GM19238 (cell line): ENCODE data around the gene TP53TG3D.
"Not testable (repeated sequence)": the region's sequence is repeated elsewhere in the genome, so short reads cannot be mapped to it uniquely, and the experiment has no call there.

ENCODE experiments used
- DNase-seq: peaks from one replicate; pipeline ENCODE4 v3.0.0; 2011; ENCODE audit warnings: low spot score; ENCODE audit not compliant: insufficient read length

TP53TG3D gene, protein sequence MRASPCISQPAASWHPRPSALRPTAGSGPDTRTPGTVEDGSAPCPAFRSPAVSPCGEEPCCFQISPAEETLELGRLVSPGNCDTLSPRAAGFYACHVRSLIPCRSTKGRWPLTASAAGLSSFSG

DNA sequence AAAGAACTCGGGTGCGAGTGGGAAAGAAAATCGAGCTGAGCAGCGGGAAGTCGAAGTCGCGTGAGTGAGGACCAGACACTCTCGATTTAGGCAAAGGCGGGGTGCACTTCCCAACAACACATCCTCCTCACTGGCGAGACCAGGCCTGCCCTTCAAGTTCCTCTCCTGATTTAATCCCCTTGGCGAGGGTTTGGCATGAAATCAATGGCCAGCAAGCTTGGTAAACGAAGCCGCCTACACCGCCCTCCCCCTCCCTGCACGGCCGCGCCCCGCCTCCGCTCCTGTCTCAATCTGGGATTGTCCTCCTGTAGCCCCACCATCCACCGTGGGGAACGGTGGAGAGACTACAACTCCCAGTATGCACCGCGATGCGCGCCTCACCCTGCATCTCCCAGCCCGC lies at the start of gene TP53TG3D:
TSS of gene TP53TG3D (plus strand) at position 301 of the 400 bp plus-strand sequence. CDS start at position 369, 68 bp downstream.
- not testable (repeated sequence) for DNase-seq

DNA sequence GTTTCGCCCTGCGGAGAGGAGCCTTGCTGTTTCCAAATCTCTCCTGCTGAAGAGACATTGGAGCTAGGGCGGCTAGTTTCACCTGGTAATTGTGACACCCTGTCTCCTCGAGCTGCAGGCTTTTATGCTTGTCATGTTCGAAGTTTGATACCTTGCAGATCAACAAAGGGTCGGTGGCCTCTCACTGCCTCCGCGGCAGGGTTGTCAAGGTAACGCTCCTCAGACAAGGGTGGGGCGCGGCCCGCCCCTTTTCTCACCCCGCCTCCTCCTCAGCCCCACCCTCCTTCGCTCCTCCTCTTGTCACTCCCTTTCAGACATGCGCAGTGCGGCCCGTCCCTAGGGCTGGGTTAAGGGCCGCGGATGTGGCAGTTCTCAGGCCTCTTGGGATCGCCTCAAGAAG lies 421 bp downstream of the TP53TG3D start:
- DNase-seq, result not testable (repeated sequence)

DNA sequence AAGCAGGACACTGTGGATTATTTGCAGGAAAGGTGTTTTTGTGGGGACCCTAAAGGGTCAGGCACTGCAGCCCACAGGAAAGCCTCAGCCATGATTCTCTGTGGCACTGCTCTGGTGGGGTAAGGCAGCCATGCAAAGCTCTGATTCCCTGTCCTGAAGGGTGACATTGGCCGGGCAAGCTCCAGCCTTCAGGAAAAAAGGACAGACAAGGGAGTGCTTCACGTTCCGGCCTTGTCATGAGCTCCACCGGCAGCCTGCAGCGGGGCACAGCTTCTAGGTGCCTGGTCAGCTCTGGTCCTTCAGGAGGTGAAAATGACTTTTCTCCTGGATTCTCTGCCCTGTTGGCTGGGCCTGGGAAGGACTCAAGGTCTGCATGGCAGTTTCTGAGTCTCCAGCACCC lies 8.4 kb downstream of the TP53TG3D start:
- DNase-seq, result not testable (repeated sequence)

DNA sequence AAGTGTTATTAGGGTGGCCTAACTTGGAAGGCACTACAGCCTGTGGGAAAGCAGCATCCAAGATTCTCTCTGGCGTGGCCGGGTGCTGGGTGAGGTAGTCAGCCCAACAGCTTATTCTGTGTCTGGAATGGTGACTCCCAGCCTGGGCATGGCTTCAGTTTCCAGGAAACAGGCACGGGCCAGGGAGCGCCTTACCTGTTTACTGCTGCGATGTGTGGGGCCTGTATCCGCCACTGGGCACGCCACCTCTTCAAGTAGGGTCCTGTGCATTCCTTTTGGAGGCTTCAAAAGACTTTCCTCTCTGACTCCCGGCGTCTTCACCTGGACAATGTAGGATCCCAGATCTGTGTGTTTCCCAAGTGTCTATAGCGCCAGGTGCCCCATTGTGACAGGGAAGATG lies 10.5 kb downstream of the TP53TG3D start:
- not testable (repeated sequence) for DNase-seq

DNA sequence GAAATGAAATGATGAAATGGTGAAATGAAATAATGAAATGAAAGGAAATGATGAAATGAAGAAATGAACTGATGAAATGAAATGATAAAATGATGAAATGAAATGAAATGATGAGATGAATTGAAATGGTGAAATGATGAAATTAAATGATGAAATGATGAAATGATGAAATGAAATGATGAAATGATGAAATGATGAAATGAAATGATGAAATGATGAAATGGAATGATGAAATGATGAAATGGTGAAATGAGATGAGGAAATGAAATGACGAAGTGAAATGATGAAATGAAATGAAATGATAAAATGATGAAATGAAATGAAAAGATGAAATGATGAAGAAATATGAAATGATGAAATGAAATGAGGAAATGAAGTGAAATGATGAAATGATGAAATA lies 28.8 kb downstream of the TP53TG3D start:
- DNase-seq, result not testable (repeated sequence)

DNA sequence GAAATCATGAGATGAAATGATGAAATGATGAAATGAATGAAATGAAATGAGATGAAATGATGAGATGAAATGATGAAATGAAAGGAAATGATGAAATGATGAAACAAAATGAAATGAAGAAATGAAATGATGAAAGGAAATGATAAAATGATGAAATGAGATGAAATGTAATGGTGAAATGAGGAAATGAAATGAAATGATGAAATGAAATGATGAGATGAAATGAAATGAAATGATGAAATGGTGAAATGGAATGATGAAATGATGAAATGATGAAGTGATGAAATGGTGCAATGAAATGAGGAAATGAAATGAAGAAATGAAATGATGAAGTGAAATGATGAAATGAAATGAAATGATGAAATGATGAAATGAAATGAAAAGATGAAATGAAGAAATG lies 29.9 kb downstream of the TP53TG3D start:
- not testable (repeated sequence) for DNase-seq

DNA sequence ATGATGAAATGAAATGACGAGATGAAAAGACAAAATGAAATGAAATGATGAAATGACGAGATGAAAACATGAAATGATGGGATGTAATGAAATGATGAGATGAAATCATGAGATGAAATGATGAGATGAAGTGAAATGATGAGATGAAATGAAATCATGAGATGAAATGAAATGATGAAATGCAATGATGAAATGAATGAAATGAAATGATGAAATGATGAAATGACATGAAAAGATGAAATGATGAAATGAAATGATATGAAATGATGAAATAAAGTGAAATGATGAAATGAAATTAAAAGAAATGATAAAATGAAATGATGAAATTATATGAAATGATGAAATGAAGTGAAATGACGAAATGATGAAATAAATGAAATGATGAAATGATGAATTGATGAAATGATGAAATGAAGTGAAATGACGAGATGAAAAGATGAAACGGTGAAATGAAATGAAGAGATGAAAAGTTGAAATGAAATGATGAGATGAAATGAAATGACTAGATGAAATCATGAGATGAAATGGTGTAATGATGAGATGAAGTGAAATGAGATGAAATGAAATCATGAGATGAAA lies 30.9 kb downstream of the TP53TG3D start:
- not testable (repeated sequence) for DNase-seq

DNA sequence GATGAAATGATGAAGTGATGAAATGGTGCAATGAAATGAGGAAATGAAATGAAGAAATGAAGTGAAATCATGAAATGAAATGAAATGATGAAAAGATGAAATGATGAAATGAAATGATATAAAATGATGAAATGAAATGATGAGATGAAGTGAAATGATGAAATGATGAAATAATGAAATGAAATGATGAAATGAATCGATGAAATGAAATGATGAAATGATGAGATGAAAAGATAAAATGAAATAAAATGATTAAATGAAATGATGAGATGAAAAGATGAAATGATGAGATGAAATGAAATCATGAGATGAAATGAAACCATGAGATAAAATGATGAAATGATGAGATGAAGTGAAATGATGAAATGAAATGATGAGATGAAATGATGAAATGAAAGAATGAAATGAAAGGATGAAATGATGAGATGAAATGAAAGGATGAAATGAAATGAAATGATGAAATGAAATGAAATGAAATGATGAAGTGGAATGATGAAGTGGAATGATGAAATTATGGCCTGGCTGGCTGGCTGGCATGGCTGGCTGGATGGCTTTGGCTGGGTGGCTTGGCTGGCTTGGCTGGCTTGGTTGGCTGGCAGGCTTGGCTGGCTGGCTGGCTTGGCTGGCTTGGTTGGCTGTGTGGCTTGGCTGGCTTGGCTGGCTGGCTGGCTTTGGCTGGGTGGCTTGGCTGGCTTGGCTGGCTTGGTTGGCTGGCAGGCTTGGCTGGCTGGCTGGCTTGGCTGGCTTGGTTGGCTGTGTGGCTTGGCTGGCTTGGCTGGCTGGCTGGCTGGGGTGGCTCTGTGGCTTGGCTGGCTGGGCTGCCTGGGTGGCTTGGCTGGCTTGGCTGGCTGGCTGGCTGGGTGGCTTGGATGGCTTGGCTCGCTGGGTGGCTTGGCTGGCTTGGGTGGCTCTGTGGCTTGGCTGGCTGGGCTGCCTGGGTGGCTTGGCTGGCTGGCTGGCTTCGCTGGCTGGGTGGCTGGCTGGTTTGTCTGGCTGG lies 32.0 kb downstream of the TP53TG3D start:
- not testable (repeated sequence) for DNase-seq

DNA sequence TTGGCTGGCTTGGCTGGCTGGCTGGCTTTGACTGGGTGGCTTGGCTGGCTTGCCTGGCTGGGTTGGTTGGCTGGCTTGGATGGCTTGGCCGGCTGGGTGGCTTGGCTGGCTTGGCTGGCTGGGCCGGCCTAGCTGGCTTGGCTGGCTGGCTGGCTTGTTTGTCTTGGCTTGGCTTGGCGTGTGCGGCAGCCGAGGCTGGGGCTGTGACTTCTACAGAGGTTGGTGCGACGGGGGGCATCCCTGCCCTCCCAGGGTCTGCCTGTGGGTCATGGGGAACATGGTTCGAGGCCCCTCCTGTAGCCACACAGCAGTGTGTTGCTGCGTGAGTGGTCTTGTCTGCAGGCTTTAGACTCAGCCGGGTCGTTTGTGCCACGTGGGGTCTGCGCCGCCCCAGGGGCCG lies 33.1 kb downstream of the TP53TG3D start:
- DNase-seq, result not testable (repeated sequence)

DNA sequence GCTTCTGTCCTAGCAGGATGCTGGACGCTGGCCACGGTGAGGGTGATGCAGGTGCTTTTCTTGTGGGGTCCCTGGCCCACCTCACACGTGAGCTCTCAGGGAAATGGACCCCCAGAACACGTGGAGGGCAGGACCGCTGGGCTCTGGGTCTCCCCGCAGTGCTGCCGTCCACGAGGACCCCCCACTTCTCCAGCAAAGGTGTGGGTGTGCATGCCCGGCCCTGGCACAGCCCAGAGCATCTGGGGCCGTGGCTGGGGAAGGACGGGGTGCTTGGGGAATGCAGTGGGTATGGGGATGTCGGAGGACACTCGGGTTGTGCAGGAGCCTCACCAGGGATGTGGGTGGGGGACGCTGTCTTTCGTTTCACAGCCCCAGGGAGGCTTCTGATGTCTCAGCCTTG lies 34.7 kb downstream of the TP53TG3D start:
- DNase-seq, result not testable (repeated sequence)

DNA sequence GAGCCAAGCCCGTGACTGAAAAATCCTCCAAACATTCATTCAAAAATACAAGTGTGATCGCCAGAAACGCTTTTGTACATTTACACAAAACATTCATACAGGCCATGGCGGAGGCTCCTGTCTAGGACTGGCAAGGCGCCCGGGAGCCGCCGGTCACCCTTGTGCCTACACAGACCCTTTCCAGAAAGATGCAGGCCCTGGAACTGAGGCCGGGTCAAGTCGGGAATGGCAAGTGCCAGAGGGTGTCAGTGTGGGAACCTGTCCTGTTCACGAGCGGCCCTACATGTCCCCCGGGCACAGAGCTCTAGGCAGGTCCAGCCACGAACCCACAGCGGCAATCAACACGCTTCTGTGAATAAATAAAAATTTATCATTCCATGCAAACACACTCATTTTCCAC lies 36.1 kb downstream of the TP53TG3D start:
- DNase-seq, result not testable (repeated sequence)

DNA sequence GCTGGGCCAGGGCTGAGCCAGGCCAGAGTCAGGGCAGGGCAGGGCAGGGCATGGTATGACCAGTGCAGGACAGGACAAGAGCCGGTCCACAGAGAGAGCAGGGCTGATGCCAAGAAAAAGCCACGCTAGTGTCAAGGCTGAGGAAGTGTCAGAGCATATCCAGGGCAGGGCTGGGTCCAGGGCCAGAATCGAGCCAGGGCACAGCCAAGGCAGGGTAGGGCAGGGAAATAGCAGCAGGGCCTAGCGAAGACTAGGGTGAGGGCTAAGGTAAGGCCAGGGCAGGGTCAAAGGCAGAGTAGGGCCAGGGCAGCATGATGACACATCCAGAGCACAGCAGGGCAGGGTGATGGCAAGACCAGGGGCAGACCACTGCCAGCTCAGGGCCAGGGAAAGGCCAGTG lies 49.7 kb downstream of the TP53TG3D start:
- DNase-seq, result not testable (repeated sequence)
